ENCODE measurements around the gene CALML3.
"Not testable (repeated sequence)": the region's sequence is repeated elsewhere in the genome, so short reads cannot be mapped to it uniquely, and the experiment has no call there.

CALML3 gene

DNA sequence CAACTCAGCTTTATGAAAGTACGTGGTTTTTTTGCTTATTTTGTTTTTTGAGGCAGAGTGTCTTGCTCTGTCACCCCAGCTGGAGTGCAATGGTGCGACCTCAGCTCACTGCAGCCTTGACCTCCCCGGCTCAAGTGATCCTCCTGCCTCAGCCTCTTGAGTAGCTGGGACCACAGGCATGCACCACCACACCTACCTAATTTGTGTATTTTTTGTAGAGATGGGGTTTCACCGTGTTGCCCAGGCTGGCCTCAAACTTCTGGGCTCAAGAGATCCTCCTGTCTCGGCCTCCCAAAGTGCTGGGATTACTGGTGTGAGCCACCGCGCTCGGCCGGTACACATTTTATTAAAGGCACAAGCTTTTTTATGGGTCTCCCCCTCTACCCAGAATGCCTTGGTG lies 34.3 kb downstream of the CALML3 start:
- DNase-seq = not testable (repeated sequence)

DNA sequence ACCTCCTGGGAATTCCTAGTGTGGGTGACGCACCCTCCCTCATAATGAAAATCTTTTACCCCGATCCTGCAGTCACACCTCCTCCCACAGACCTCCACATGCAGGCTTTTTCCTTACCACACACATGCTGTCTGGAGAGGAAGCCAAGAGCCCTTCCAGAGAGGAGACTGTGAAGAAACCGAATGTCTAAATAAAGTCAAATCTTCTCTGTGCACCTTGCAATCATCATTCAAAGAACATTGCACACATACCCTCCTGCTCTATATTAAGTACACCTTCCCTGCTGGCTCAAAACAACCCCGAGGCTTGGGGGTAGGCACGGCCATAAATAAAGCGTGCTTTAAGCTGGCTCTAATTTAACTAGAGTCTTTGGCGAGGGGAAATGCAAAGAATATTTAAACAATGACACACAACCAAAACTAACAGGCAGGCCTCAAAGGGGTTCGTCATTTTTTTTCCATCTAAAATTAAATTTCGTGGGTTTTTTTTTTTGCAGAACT lies 34.9 kb downstream of the CALML3 start:
- DNase-seq = no peak

GRCh38 chr10:5560142-5560816 lies 35.5 kb downstream of the CALML3 start:
- no peak for DNase-seq

DNA sequence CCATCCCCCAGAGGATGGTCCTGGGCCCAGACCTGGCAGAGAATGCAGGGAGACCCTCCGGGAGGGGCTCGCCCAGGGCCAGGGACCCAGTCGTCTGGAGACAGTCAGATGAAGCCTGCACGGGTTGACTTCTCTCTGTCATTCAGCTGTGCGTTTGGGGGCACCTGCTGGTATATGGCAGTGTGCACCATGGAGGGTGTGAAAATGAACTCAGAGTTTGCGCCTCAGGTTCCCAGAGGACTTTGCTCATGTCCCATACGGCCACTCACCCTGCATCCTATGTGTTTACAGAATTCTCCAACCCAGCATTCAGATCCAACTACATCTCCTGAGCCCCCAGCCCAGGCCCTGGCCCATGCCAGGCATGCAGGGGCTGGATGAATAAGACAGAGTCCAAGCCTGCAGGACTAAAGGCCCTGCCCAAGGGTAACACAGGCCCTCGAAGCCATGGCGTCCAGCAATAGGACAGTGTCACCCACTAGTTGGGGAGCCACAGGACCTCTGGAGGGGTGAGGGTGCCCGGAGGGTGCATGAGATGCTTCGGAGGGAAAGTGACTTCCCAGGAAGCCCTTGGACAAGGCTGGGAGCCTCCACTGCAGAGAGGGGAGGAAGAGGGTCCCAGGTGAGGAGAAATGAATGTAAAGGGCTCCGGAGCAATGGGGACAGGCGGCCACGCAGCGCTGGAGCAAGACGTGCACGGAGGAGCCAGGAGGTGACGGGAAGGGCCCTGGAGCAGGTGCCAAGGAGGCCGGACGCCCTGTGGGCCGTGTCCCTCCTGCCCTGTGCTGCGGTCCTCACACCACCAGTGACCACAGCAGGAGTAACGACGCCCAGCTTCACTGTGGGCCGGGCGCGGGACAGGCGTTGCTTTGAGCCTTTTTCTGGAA lies 36.3 kb downstream of the CALML3 start:
- DNase-seq = no peak

- DNase-seq = no peak
Observed at GRCh38 chr10:5561704-5562645, 37.2 kb downstream of the CALML3 start.

- DNase-seq = no peak
Observed at GRCh38 chr10:5563321-5563961, 38.7 kb downstream of the CALML3 start.

- no peak for DNase-seq
Observed at GRCh38 chr10:5563991-5564536, 39.3 kb downstream of the CALML3 start.

GRCh38 chr10:5564537-5565204 lies 39.9 kb downstream of the CALML3 start:
- no peak for DNase-seq

GRCh38 chr10:5565205-5565545 lies 40.4 kb downstream of the CALML3 start:
- no peak for DNase-seq

DNA sequence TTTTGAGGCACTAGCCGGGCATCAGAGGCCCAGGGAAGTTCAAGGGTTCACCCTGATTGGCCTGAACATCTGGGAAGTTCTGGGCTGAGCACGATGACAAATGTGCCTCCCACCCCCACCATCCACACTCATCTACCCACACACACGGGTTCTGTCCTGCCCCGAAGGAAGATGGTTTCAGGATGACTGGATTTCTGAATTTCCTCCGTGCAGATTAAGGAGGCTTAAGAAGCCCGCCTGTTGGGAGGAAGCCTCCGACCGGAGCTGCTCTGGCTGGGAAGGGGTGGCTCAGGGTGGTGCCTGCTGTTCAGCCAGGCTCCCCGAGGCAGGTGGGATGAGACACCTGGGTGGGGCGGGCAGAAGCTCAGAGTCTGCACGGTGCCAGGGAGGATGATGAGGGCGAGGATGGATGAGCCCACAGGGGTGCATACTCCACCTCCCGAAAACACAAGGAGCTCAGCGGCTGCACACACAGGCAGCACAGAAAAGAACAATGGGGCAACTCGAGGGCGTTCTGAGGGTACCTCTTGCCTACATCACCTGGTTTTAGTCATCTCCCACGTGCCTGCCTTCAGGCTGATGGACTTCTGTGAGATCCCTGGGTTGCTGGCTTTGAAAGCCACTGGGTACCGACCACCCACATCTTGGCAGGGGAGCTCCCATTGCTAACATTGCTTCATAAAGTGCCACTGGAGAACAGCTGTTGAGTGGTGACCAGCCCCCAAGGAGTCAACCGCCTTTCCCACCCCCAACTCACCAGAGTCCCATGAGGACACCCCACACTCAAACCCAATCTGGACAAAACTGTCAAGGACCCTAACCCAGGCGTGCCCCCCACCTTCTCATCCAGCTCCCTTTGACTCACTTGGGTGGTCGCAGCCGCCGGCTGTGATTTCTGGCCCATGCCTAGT lies 41.2 kb downstream of the CALML3 start:
- no peak for DNase-seq

DNA sequence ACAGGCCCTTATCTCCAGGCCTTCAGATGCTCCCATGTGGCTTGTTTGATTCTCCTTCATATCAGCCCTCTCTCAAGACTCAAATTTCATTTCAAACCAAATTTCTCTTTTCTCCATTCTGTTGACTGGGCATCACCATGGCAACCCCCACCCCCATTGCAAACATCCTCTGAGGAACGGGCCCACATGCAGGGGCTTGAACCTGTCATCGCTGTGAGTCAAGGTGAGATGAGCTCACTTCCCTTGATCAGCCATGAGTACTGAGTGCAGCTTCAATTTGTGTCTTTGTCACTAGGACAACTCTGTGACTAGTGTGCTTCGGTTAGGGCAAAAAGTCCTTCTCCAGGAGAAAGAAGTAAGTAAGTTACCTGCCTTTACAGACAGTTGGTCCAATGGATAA lies 41.9 kb downstream of the CALML3 start:
- DNase-seq = no peak

GRCh38 chr10:5567477-5567876 lies 42.7 kb downstream of the CALML3 start:
- no peak for DNase-seq

GRCh38 chr10:5568984-5569383 lies 44.2 kb downstream of the CALML3 start:
- DNase-seq = no peak

DNA sequence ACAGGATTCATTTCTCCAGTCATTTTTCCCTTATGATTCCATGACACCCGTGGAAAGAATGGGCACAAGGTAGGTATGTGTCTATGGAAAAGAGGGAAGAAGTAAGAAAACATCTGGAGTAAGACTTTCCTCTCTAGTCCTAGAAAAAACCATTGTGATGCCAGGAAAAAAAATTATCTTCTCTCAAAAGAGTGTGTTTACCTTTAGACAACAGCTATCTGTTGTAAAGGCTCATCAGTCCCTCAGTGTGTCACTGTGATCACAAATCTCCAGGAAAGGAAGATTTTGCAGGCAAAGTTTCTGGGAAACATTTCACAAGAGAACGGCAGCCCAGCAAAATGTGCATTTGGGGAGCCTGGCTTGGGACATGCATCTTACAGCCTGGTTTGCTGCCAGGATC lies 44.8 kb downstream of the CALML3 start:
- no peak for DNase-seq

DNA sequence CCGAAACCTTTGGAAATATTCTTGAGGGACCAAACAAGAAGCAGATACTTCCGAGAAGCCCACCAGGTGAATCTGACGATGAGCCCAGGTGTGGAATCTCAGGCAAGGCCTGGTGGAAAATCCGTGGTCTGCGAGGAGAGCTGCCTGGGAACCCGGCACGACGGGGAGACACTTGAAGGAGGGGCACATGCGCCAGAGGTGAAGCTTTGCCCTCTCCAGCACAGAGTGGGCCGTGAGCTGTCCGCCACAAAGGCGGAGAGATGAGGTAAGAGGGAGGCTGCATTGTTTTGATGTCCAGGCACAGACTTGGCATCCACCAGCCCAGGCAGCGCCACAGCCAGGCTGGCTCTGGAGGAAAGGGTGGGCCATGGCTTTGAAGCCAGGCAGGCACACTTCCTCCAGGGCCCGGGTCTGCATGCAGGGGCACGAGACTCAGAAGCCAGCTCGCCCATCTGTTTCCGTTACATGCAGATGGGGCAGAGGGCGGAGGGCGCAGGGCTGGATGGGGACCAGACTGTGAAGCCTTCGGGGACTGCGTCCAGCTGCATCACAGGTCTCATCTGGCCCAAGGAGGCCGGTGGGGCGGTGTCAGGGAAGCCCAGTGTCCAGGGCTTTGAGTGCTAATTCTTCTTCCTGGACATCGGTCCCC lies 45.4 kb downstream of the CALML3 start:
- no peak for DNase-seq

- DNase-seq = no peak
Observed at GRCh38 chr10:5570979-5571810, 46.4 kb downstream of the CALML3 start.

DNA sequence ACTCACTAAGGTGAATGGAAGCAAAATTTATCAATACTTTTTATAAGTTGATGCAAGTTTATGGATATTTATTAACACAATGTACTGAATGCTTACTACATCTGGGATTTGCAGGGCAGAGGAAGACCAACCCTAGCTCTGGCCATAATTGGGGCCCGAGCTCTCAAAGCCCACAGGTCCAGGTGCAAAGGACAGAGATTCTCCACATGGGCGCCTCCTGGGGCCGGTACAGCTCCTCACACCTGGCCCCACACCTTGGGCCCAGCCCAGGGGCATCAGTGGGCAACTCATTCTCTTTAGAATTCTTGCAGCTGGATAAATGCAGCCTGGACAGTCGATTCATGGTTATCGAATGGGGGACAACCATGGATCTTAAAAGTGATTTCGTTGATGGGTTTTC lies 47.1 kb downstream of the CALML3 start:
- DNase-seq = no peak

DNA sequence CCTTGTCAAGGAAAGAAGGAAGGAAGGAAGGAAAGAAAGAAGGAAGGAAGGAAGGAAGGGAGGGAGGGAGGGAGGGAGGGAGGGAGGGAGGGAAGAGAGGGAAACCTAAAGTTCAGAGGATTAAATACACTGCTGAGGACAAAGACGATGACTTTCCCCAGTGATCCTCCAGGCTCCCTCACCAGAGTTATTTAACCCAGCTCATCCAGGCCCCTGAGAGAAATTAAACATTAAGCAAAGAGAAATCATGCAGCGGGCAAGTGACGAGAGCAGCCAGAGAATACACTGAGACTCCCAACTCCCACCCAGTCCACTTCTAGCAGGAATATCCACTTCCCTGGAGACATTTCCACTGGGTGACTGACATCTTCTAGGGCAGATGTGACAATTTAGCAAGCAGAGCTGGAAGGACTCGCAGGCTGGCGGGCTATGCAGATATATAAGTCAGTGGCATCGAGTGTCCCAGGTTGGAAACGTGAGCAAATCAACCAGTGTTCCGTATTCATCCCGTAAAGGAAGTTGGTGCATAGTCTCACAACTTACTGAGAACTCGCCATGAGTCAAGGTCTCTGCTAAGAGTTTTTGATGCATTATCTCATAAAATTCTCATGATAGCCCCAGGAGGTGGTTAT lies 48.7 kb downstream of the CALML3 start:
- no peak for DNase-seq
